ENCODE measurements around the gene CTSH. TPM values are rescaled to one million over a fixed set of nuclear protein-coding genes. Genes with fewer than 3 reads are reported as not detected.

CTSH gene
- total RNA-seq, 1 experiment from 2014 or later: 20.4 TPM

DNA sequence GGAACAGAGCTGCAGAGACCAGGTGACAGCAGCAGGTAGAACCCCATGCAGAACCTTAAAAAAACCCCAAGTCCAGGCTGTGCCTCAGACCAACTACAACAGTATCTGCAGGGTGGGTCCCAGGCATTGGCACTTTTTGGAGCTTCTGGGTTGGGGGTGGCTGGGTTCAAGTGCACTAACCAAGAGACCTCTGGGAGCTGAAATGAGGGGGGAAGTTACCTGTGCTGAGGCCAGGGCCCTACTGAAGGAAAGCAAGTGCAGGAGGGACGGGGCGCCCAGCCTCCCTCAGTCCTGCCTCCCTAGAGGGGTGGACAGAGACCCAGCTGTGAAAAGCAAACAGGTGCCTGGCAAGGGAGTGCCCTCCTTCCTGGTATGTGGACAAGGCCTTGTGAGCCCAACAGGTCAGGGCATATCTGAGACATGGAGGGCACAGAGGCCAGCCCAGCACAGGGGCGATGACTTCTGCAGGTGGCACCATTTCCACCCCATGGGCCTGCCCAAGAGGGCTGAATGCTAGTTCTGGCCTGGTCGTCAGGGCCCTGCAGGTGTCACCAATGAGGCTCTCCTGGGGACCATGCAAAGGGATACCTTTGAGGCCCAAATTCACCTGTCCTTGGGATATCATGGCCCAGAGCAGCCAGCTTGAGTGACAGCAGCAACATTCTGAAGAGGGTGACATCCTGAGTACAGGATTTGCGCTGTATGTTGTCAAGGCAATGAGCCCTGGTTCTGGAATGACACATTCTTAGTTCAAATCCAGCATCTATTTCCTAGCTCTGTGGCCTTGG lies 18.7 kb downstream of the CTSH start:
- ChIA-PET POLR2A (no interaction called here), CTCF (interaction anchor here (1.3 to 3.6 kb wide), 3 partner anchors 19 to 81 kb away, joined by 4 to 25 read pairs (median 5); no protein-coding TSS in a partner anchor)
- TF ChIP-seq AR (CRISPR knock-in tag; IDR thresholded peaks at IDR 0.05) (no peak), TCF7 (CRISPR knock-in tag; IDR thresholded peaks at IDR 0.05; ENCODE audit: low read depth) (no peak), SMAD3 (CRISPR knock-in tag; IDR thresholded peaks at IDR 0.05; ENCODE audit: borderline replicate concordance) (no peak), NR2C2 (CRISPR knock-in tag; IDR thresholded peaks at IDR 0.05) (no peak), ZNF532 (CRISPR knock-in tag; IDR thresholded peaks at IDR 0.05; ENCODE audit: borderline replicate concordance) (no peak), ZNF138 (CRISPR knock-in tag; conservative IDR thresholded peaks at IDR 0.05) (no peak), NR3C1 (CRISPR knock-in tag; conservative IDR thresholded peaks at IDR 0.05; ENCODE audit: low read depth) (no peak), ELF4 (CRISPR knock-in tag; IDR thresholded peaks at IDR 0.05; ENCODE audit: low read depth) (no peak), ZNF396 (CRISPR knock-in tag; IDR thresholded peaks at IDR 0.05; ENCODE audit: borderline replicate concordance) (no peak), RORB (CRISPR knock-in tag; IDR thresholded peaks at IDR 0.05) (no peak), MXD4 (CRISPR knock-in tag; IDR thresholded peaks at IDR 0.05; ENCODE audit: borderline replicate concordance) (no peak), ZNF423 (CRISPR knock-in tag; IDR thresholded peaks at IDR 0.05) (no peak), SP1 (CRISPR knock-in tag; conservative IDR thresholded peaks at IDR 0.05) (no peak)
- TF ChIP-seq, protein P1, sequence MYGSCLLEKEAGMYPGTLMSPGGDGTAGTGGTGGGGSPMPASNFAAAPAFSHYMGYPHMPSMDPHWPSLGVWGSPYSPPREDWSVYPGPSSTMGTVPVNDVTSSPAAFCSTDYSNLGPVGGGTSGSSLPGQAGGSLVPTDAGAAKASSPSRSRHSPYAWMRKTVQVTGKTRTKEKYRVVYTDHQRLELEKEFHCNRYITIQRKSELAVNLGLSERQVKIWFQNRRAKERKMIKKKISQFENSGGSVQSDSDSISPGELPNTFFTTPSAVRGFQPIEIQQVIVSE (CRISPR knock-in tag; IDR thresholded peaks at IDR 0.05; ENCODE audit: borderline replicate concordance): no peak
- TF ChIP-seq, protein P2, sequence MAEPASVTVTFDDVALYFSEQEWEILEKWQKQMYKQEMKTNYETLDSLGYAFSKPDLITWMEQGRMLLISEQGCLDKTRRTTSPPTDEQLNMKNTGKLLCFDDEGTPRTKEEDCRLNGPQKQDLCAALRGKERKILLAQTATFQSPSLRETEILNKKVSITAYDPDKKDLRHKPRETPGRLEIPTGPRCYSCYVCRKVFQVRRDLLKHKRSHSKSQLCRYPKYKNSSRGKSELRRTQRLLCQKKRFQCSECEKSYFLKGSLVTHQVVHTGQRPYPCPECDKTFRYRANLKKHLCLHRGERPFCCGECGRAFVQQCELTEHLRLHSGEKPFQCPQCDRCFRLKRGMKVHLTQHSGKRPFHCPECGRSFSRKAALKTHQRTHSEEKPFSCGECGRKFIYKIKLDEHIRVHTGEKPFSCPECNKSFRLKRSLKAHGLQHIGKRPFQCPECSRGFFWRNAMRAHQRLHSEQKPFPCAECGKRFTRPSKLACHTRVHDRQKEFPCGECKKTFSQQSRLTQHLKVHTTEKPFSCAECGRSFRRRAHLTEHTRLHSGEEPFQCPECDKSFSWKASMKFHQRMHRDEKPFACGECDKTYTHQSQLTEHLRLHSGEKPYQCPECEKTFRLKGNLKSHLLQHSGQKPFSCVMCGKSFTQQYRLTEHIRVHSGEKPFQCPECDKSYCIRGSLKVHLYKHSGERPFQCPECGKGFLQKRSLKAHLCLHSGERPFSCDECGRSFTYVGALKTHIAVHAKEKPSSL (CRISPR knock-in tag; conservative IDR thresholded peaks at IDR 0.05): no peak
- H3K4me1 Mint-ChIP-seq: peaks cover 2% of the 10 kb centered on the region; the same call in 1 of the 2 replicates
- H3K27me3 Mint-ChIP-seq (ENCODE audit: low read depth): no peaks in the 10 kb centered on the region
- H3K36me3 Mint-ChIP-seq: peaks cover 26% of the 10 kb centered on the region
- H3K27ac Mint-ChIP-seq: no peak overlapping the region
- H3K4me3 Mint-ChIP-seq: no peak overlapping the region
- DNase-seq (ENCODE audit: low spot score) (no peak), ATAC-seq (peak; percentile 32; the same call in 1 of the 2 replicates)
- no peaks in the 10 kb centered on the region for H3K9me3 Mint-ChIP-seq
